Measurements from ENCODE around the gene MKRN2OS.

MKRN2OS gene

DNA sequence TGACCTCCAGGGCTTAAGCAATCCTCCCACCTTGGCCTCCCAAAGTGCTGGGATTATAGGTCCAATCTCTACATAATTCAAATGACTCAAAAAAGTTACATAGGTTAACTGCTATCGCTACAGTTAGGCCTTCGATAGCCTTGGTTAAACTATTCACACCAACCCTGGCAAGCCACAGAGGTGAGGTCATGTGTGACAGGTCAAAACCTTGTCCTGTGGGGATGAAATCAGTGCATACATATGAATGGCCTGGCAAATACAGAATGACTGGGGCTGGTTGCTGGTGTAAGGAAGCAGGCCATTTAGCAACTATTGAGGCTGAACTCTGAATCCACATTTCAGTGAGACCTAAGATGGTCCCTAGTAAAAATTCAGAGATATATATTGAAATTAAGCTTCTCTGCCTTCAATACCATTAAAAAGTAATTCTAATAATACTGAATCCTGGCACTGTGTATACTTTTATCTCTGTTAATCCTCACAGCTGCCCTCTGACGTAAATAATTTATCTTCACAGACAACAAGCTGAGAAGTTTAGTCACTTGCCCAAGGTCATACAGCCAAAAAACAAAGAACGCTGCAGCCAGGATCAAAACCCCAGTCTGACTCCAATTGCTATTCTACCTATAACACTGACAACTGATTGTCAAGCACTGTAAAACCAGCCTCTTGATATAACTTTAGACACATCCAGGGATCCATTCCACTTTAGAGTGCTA, 46.9 kb upstream of the MKRN2OS start (continued):
- TF ChIP-seq, protein P1, sequence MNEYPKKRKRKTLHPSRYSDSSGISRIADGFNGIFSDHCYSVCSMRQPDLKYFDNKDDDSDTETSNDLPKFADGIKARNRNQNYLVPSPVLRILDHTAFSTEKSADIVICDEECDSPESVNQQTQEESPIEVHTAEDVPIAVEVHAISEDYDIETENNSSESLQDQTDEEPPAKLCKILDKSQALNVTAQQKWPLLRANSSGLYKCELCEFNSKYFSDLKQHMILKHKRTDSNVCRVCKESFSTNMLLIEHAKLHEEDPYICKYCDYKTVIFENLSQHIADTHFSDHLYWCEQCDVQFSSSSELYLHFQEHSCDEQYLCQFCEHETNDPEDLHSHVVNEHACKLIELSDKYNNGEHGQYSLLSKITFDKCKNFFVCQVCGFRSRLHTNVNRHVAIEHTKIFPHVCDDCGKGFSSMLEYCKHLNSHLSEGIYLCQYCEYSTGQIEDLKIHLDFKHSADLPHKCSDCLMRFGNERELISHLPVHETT (tag by site-specific recombination; IDR thresholded peaks at IDR 0.05), result no peak
- TF ChIP-seq, protein P2, sequence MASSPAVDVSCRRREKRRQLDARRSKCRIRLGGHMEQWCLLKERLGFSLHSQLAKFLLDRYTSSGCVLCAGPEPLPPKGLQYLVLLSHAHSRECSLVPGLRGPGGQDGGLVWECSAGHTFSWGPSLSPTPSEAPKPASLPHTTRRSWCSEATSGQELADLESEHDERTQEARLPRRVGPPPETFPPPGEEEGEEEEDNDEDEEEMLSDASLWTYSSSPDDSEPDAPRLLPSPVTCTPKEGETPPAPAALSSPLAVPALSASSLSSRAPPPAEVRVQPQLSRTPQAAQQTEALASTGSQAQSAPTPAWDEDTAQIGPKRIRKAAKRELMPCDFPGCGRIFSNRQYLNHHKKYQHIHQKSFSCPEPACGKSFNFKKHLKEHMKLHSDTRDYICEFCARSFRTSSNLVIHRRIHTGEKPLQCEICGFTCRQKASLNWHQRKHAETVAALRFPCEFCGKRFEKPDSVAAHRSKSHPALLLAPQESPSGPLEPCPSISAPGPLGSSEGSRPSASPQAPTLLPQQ (tag by site-specific recombination; IDR thresholded peaks at IDR 0.05), result no peak
- TF ChIP-seq ZNF530 (tag by site-specific recombination; IDR thresholded peaks at IDR 0.05; ENCODE audit: low read depth) (no peak), KLF1 (tag by site-specific recombination; IDR thresholded peaks at IDR 0.05) (no peak), ZNF514 (tag by site-specific recombination; IDR thresholded peaks at IDR 0.05) (no peak), ZNF132 (tag by site-specific recombination; IDR thresholded peaks at IDR 0.05; ENCODE audit: borderline replicate concordance) (no peak), ZNF366 (tag by site-specific recombination; conservative IDR thresholded peaks at IDR 0.05) (no peak), ZNF629 (tag by site-specific recombination; IDR thresholded peaks at IDR 0.05) (no peak)
- TF ChIP-seq, protein P3, sequence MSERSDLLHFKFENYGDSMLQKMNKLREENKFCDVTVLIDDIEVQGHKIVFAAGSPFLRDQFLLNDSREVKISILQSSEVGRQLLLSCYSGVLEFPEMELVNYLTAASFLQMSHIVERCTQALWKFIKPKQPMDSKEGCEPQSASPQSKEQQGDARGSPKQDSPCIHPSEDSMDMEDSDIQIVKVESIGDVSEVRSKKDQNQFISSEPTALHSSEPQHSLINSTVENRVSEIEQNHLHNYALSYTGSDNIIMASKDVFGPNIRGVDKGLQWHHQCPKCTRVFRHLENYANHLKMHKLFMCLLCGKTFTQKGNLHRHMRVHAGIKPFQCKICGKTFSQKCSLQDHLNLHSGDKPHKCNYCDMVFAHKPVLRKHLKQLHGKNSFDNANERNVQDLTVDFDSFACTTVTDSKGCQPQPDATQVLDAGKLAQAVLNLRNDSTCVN (tag by site-specific recombination; optimal IDR thresholded peaks at IDR 0.05), result no peak

DNA sequence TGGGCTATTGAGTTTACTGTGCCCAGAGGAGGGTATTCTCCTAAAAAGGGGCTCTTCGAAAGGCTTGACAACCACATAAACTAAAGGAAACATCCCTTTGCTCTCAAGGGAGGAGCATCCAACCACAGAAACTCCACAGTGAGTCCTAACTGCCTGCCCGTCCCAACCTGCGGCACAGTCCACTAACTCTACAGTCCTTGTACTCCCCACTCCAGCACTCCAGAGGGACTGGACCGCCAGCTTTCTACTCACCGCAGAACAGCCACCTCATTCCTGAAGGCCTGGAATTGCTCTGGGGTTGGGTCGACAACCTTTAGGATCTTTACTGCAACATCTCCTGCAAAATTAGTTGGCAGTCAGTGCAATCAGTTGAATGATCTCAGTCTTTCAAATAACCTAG, 46.2 kb upstream of the MKRN2OS start:
- Histone ChIP-seq H3K4me3 (ENCODE audit: low read depth, low read length) (no peak overlapping the region), H3K36me3 (ENCODE audit: control insufficient read depth in 2 of 2, insufficient read depth in 1 of 2, low read length in 2 of 2) (peaks cover 77 to 89% of the 10 kb centered on the region in 2 experiments), H3K27ac (ENCODE audit: extremely low read depth, low read depth, low read length) (no peak overlapping the region), H3K4me1 (ENCODE audit: control insufficient read depth, insufficient read depth, low read length) (no peaks in the 10 kb centered on the region), H3K9me3 (ENCODE audit: control insufficient read depth, insufficient read depth, low read depth, low read length) (no peaks in the 10 kb centered on the region)
- ChIA-PET CTCF (no interaction called here), POLR2A (no interaction called here)
- no peak for TF ChIP-seq MYNN (tag by site-specific recombination; IDR thresholded peaks at IDR 0.05; ENCODE audit: borderline replicate concordance)

DNA sequence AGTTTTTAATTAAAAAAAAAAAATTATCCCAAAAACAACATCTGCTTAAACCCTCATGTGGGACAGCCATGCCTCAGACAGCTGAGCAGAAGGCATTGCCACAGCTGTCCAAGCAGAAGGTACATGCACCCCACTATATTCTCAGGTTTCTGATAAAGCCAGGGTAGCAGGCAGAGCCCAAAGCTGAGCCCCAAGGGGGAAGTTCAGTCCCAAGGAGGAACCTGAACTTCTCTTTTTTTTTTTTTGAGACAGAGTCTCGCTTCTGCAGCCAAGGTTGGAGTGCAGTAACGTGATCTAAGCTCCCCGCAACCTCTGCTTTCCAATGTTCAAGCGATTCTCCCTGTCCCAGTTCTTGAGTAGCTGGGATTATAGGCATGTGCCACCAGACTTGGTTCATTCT, 44.8 kb upstream of the MKRN2OS start:
- H3K9me3 ChIP-seq (ENCODE audit: control insufficient read depth, insufficient read depth, low read depth, low read length), result no peaks in the 10 kb centered on the region
- H3K36me3 ChIP-seq (ENCODE audit: control insufficient read depth in 2 of 2, insufficient read depth in 1 of 2, low read length in 2 of 2), result peaks cover 74 to 91% of the 10 kb centered on the region in 2 experiments
- TF ChIP-seq, protein P4, sequence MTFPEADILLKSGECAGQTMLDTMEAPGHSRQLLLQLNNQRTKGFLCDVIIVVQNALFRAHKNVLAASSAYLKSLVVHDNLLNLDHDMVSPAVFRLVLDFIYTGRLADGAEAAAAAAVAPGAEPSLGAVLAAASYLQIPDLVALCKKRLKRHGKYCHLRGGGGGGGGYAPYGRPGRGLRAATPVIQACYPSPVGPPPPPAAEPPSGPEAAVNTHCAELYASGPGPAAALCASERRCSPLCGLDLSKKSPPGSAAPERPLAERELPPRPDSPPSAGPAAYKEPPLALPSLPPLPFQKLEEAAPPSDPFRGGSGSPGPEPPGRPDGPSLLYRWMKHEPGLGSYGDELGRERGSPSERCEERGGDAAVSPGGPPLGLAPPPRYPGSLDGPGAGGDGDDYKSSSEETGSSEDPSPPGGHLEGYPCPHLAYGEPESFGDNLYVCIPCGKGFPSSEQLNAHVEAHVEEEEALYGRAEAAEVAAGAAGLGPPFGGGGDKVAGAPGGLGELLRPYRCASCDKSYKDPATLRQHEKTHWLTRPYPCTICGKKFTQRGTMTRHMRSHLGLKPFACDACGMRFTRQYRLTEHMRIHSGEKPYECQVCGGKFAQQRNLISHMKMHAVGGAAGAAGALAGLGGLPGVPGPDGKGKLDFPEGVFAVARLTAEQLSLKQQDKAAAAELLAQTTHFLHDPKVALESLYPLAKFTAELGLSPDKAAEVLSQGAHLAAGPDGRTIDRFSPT (tag by site-specific recombination; IDR thresholded peaks at IDR 0.05), result no peak
- TF ChIP-seq PRDM1 (tag by site-specific recombination; IDR thresholded peaks at IDR 0.05) (no peak), ZNF701 (tag by site-specific recombination; IDR thresholded peaks at IDR 0.05) (no peak), ZFP37 (tag by site-specific recombination; IDR thresholded peaks at IDR 0.05) (no peak), GLI4 (tag by site-specific recombination; IDR thresholded peaks at IDR 0.05) (no peak), ZNF423 (tag by site-specific recombination; IDR thresholded peaks at IDR 0.05) (no peak), ZNF174 (tag by site-specific recombination; IDR thresholded peaks at IDR 0.05) (no peak), ZFP3 (tag by site-specific recombination; IDR thresholded peaks at IDR 0.05; ENCODE audit: low read depth) (no peak), SETDB1 (IDR thresholded peaks at IDR 0.05; ENCODE audit: insufficient read length, low read length) (no peak)
- TF ChIP-seq, protein P5, sequence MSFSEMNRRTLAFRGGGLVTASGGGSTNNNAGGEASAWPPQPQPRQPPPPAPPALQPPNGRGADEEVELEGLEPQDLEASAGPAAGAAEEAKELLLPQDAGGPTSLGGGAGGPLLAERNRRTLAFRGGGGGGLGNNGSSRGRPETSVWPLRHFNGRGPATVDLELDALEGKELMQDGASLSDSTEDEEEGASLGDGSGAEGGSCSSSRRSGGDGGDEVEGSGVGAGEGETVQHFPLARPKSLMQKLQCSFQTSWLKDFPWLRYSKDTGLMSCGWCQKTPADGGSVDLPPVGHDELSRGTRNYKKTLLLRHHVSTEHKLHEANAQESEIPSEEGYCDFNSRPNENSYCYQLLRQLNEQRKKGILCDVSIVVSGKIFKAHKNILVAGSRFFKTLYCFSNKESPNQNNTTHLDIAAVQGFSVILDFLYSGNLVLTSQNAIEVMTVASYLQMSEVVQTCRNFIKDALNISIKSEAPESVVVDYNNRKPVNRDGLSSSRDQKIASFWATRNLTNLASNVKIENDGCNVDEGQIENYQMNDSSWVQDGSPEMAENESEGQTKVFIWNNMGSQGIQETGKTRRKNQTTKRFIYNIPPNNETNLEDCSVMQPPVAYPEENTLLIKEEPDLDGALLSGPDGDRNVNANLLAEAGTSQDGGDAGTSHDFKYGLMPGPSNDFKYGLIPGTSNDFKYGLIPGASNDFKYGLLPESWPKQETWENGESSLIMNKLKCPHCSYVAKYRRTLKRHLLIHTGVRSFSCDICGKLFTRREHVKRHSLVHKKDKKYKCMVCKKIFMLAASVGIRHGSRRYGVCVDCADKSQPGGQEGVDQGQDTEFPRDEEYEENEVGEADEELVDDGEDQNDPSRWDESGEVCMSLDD (tag by site-specific recombination; IDR thresholded peaks at IDR 0.05), result no peak
- TF ChIP-seq, protein P6, sequence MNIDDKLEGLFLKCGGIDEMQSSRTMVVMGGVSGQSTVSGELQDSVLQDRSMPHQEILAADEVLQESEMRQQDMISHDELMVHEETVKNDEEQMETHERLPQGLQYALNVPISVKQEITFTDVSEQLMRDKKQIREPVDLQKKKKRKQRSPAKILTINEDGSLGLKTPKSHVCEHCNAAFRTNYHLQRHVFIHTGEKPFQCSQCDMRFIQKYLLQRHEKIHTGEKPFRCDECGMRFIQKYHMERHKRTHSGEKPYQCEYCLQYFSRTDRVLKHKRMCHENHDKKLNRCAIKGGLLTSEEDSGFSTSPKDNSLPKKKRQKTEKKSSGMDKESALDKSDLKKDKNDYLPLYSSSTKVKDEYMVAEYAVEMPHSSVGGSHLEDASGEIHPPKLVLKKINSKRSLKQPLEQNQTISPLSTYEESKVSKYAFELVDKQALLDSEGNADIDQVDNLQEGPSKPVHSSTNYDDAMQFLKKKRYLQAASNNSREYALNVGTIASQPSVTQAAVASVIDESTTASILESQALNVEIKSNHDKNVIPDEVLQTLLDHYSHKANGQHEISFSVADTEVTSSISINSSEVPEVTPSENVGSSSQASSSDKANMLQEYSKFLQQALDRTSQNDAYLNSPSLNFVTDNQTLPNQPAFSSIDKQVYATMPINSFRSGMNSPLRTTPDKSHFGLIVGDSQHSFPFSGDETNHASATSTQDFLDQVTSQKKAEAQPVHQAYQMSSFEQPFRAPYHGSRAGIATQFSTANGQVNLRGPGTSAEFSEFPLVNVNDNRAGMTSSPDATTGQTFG (tag by site-specific recombination; IDR thresholded peaks at IDR 0.05; ENCODE audit: borderline replicate concordance), result no peak
- no peak overlapping the region for H3K27ac ChIP-seq (ENCODE audit: extremely low read depth, low read depth, low read length)
- H3K4me3 ChIP-seq (ENCODE audit: low read depth, low read length), result no peak overlapping the region
- ChIA-PET POLR2A (no interaction called here), CTCF (interaction anchor here (0.5 to 1.1 kb wide), 3 partner anchors 28 to 130 kb away, joined by 3 to 4 read pairs (median 4); no protein-coding TSS in a partner anchor)
- no peaks in the 10 kb centered on the region for H3K4me1 ChIP-seq (ENCODE audit: control insufficient read depth, insufficient read depth, low read length)

All from HEK293 (cell line).